ENCODE results near the gene USF3. TPM values are rescaled to one million over a fixed set of nuclear protein-coding genes. Genes with fewer than 3 reads are reported as not detected.
A peak's percentile ranks its signal among the peaks of the same experiment; 100 is the strongest.

USF3 gene
- total and polyA plus RNA-seq, 9 donors: 4.8 to 18.7 (median 15.6) TPM

DNA sequence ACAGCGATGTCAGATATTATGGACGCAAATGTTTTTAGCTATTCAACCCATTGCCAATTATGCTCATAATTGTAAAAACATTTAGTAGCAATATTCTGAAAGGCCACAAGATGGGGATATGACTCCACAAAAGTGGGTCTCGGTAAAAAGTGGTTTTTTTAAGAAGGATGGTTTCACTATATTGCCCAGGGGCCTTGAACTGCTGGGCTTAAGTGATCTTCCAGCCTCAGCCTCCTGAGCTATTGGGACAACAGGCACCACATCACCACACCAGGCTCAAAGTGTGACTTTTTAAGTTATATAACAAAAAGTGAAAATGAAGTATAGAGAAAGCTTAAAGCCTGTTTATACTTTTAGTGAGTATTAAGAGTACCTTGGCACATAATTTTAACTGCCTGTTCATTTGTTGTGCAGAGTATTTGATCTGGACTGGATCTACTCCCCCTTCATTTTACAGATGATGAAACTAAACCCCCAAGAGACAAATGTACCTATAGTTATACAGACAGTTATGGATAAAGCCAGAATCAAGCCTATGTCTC lies 40.2 kb upstream of the USF3 start:
- TF ChIP-seq, protein P1, sequence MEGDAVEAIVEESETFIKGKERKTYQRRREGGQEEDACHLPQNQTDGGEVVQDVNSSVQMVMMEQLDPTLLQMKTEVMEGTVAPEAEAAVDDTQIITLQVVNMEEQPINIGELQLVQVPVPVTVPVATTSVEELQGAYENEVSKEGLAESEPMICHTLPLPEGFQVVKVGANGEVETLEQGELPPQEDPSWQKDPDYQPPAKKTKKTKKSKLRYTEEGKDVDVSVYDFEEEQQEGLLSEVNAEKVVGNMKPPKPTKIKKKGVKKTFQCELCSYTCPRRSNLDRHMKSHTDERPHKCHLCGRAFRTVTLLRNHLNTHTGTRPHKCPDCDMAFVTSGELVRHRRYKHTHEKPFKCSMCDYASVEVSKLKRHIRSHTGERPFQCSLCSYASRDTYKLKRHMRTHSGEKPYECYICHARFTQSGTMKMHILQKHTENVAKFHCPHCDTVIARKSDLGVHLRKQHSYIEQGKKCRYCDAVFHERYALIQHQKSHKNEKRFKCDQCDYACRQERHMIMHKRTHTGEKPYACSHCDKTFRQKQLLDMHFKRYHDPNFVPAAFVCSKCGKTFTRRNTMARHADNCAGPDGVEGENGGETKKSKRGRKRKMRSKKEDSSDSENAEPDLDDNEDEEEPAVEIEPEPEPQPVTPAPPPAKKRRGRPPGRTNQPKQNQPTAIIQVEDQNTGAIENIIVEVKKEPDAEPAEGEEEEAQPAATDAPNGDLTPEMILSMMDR (IDR thresholded peaks at IDR 0.05): peak; percentile 62 to 71 (median 63)
- TF ChIP-seq POLR2A (IDR thresholded peaks at IDR 0.05) (no peak), EP300 (IDR thresholded peaks at IDR 0.05) (no peak)
- Histone ChIP-seq H3K27ac (peak overlapping the region in 1 of 2 donors; percentile 23), H3K36me3 (no peaks in the 10 kb centered on the region), H3K4me3 (no peak overlapping the region), H3K27me3 (no peaks in the 10 kb centered on the region), H3K9me3 (no peaks in the 10 kb centered on the region), H3K4me1 (ENCODE audit: insufficient read depth) (peaks cover 2% of the 10 kb centered on the region)
- intact Hi-C loops (cut with DNase I): no loop called here
- DNase-seq: peak in 3 of 5 donors; percentile 12 to 32 (median 26)
- 3 to 7% (median 4%) methylated on average over 3 of the region's 3 CpGs for WGBS, 3 donors

DNA sequence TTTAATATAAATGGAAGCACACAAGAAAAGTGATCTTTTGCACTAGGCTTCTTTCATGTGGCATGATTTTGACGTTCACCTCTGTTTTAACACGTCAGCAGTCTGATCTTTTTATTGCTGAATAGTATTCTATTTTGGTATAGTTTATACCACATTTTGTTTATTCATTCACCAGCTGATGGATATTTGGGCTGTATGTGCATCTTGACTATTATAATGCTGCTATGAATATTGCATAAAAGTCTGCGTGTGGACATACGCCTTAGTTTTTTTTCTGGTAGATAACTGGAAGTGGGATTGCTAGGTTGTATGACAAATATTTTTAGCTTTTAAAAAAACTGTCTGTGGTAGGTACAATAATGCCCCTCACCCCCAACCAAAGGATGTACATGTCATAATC lies 35.3 kb upstream of the USF3 start:
- no peaks in the 10 kb centered on the region for H3K9me3 ChIP-seq
- no peaks in the 10 kb centered on the region for H3K36me3 ChIP-seq
- no peaks in the 10 kb centered on the region for H3K4me1 ChIP-seq (ENCODE audit: insufficient read depth)
- 88 to 89% (median 89%) methylated on average over 4 of the region's 4 CpGs for WGBS, 3 donors
- H3K27me3 ChIP-seq: no peaks in the 10 kb centered on the region
- H3K4me3 ChIP-seq: no peak overlapping the region
- TF ChIP-seq, protein P1 (IDR thresholded peaks at IDR 0.05): no peak
- TF ChIP-seq EP300 (IDR thresholded peaks at IDR 0.05) (no peak), POLR2A (IDR thresholded peaks at IDR 0.05) (no peak)
- no peak overlapping the region for H3K27ac ChIP-seq
- no peak for DNase-seq
- intact Hi-C loops (cut with DNase I): no loop called here

DNA sequence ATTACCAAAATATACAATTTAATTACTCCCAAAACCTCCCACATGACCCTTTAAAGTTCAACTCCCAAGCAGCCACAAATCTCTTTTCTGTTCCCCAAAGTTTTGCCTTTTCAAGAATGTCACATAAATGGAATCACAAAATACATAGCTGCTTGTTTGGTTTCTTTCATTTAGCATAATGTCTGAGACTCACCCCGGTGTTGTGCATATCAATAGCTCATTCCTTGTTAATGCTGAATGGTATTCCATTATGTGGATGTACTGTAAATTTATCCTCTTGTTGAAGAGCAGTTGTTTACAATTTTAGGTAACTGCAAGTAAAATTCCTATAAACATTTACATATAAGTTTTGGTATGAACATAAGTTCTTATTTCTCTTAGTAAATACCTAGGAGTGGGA lies 34.1 kb upstream of the USF3 start:
- no peak for DNase-seq
- TF ChIP-seq EP300 (IDR thresholded peaks at IDR 0.05): no peak
- TF ChIP-seq, protein P1 (IDR thresholded peaks at IDR 0.05): no peak
- no peak for TF ChIP-seq POLR2A (IDR thresholded peaks at IDR 0.05)
- intact Hi-C loops (cut with DNase I): no loop called here
- Histone ChIP-seq H3K27ac (no peak overlapping the region), H3K36me3 (no peaks in the 10 kb centered on the region), H3K4me1 (ENCODE audit: insufficient read depth) (no peaks in the 10 kb centered on the region), H3K4me3 (no peak overlapping the region), H3K27me3 (no peaks in the 10 kb centered on the region), H3K9me3 (no peaks in the 10 kb centered on the region)
- 93 to 96% (median 94%) methylated on average over 1 of the region's 1 CpG for WGBS, 3 donors

DNA sequence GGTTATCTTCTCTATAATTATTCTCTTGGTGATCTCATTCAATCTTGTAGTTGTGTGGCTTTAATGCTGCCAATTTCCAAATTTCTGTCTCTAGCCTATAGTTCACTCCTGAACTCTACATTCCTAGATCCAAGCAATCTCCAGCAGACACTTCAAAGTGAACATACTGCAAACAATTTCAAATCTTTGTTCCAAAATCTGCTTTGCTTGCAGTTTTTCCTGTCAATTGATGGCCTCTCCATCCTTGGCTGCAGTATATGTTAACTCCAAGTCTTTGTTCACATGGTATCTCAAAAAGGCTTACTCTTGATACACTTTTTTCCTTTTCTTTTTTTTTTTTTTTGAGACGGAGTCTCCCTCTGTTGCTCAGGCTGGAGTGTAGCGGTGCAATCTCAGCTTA lies 32.2 kb upstream of the USF3 start:
- peaks cover 1% of the 10 kb centered on the region for H3K4me1 ChIP-seq (ENCODE audit: insufficient read depth)
- intact Hi-C loops (cut with DNase I): no loop called here
- no peaks in the 10 kb centered on the region for H3K27me3 ChIP-seq
- DNase-seq: no peak
- no peaks in the 10 kb centered on the region for H3K9me3 ChIP-seq
- TF ChIP-seq POLR2A (IDR thresholded peaks at IDR 0.05): no peak
- TF ChIP-seq, protein P1 (IDR thresholded peaks at IDR 0.05): no peak
- TF ChIP-seq EP300 (IDR thresholded peaks at IDR 0.05): no peak
- H3K4me3 ChIP-seq: no peak overlapping the region
- no peaks in the 10 kb centered on the region for H3K36me3 ChIP-seq
- 94 to 99% (median 97%) methylated on average over 2 of the region's 2 CpGs for WGBS, 3 donors
- H3K27ac ChIP-seq: no peak overlapping the region

Measured in ovary (tissue), 9 donors.